ENCODE measurements around the gene PIP5K1B.

The PIP5K1B gene

GRCh38 chr9:68779558-68780379 is 74.7 kb downstream of the PIP5K1B start:
- TF ChIP-seq, protein P1, sequence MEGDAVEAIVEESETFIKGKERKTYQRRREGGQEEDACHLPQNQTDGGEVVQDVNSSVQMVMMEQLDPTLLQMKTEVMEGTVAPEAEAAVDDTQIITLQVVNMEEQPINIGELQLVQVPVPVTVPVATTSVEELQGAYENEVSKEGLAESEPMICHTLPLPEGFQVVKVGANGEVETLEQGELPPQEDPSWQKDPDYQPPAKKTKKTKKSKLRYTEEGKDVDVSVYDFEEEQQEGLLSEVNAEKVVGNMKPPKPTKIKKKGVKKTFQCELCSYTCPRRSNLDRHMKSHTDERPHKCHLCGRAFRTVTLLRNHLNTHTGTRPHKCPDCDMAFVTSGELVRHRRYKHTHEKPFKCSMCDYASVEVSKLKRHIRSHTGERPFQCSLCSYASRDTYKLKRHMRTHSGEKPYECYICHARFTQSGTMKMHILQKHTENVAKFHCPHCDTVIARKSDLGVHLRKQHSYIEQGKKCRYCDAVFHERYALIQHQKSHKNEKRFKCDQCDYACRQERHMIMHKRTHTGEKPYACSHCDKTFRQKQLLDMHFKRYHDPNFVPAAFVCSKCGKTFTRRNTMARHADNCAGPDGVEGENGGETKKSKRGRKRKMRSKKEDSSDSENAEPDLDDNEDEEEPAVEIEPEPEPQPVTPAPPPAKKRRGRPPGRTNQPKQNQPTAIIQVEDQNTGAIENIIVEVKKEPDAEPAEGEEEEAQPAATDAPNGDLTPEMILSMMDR (conservative IDR thresholded peaks at IDR 0.05; ENCODE audit: low read length) = no peak; the same call in 1 of the 2 replicates
- peak overlapping the region; percentile 86 for H3K4me3 ChIP-seq (ENCODE audit: low read length)
- peak; percentile 94 for DNase-seq (ENCODE audit: low read depth)

- peak overlapping the region; percentile 86 for H3K4me3 ChIP-seq (ENCODE audit: low read length)
- DNase-seq (ENCODE audit: low read depth) = no peak
- TF ChIP-seq, protein P1 (conservative IDR thresholded peaks at IDR 0.05; ENCODE audit: low read length) = no peak
These were observed 75.3 kb downstream of the PIP5K1B start for GRCh38 chr9:68780380-68780712.

GRCh38 chr9:68780720-68781119 is 75.7 kb downstream of the PIP5K1B start:
- TF ChIP-seq, protein P1 (conservative IDR thresholded peaks at IDR 0.05; ENCODE audit: low read length) = no peak
- H3K4me3 ChIP-seq (ENCODE audit: low read length) = peak overlapping the region; percentile 86
- peak; percentile 3 for DNase-seq (ENCODE audit: low read depth)

DNA sequence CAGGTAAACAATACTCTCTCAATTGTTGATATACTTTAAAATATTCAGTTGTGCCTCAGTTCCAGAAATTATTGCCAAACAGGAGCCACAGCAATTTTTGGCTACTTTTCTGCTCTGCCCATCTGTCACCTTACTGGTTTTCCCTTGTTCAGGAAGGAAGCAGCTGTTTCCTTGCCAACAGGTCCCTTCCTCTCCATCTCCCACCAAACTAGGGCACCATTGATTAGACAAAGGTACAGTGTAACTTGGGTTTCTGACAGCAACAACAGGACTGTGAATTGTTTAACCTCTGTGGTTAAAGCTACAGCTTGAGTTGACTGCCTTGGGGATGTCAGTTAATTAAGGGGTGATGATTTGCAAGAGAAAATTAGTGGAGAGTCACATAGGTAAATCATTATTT is 76.9 kb downstream of the PIP5K1B start:
- TF ChIP-seq, protein P1 (conservative IDR thresholded peaks at IDR 0.05; ENCODE audit: low read length) = no peak
- DNase-seq (ENCODE audit: low read depth) = no peak
- H3K4me3 ChIP-seq (ENCODE audit: low read length) = no peak overlapping the region

GRCh38 chr9:68782546-68782945 is 77.5 kb downstream of the PIP5K1B start:
- TF ChIP-seq, protein P1 (conservative IDR thresholded peaks at IDR 0.05; ENCODE audit: low read length) = no peak
- DNase-seq (ENCODE audit: low read depth) = no peak
- no peak overlapping the region for H3K4me3 ChIP-seq (ENCODE audit: low read length)

- H3K4me3 ChIP-seq (ENCODE audit: low read length) = no peak overlapping the region
- TF ChIP-seq, protein P1 (conservative IDR thresholded peaks at IDR 0.05; ENCODE audit: low read length) = no peak
- no peak for DNase-seq (ENCODE audit: low read depth)
These were observed 80.9 kb downstream of the PIP5K1B start for GRCh38 chr9:68785965-68786364.

GRCh38 chr9:68791169-68791568 is 86.1 kb downstream of the PIP5K1B start:
- TF ChIP-seq, protein P1 (conservative IDR thresholded peaks at IDR 0.05; ENCODE audit: low read length) = no peak
- no peak for DNase-seq (ENCODE audit: low read depth)
- no peak overlapping the region for H3K4me3 ChIP-seq (ENCODE audit: low read length)
